HepG2 (cell line): ENCODE results near the gene LIPT1. TPM values are rescaled to one million over a fixed set of nuclear protein-coding genes. Genes with fewer than 3 reads are reported as not detected.

Experiments used
- CENPX ChIP-seq: sonication (generic); formaldehyde crosslinking; IDR thresholded peaks from 2 replicates; pipeline ENCODE4 v1.9.0; 2021; ENCODE audit warnings: mild to moderate bottlenecking, missing genetic modification reagents, moderate library complexity
- FOXA1 ChIP-seq, 2 experiments: fragments of 450-650 bp in 1 of 2; sonication (generic) in 1 of 2; formaldehyde crosslinking in 1 of 2; IDR thresholded peaks; 2 replicates each; pipeline versions ENCODE4 v1.4.0 to v1.6.1; 2016 to 2020; ENCODE audit warnings: missing genetic modification reagents in 1 of 2
- GZF1 ChIP-seq: sonication (generic); formaldehyde crosslinking; IDR thresholded peaks from 2 replicates; pipeline ENCODE4 v1.5.1; 2020; ENCODE audit warnings: mild to moderate bottlenecking, missing genetic modification reagents
- HNRNPLL ChIP-seq: fragments of 200-400 bp; formaldehyde crosslinking; IDR thresholded peaks from 2 replicates; pipeline ENCODE4 v1.6.1; 2017; ENCODE audit warnings: mild to moderate bottlenecking, low read depth, low read length; ENCODE audit not compliant: poor library complexity, severe bottlenecking
- KDM4B ChIP-seq: sonication (generic); formaldehyde crosslinking; IDR thresholded peaks from 2 replicates; pipeline ENCODE4 v1.4.0; 2020; ENCODE audit warnings: missing genetic modification reagents
- NFE2L2 ChIP-seq: fragments of 150-350 bp; IDR thresholded peaks from 2 replicates; pipeline ENCODE4 v1.6.1; 2014; ENCODE audit warnings: low read length
- NFRKB ChIP-seq: fragments of 450-650 bp; IDR thresholded peaks from 2 replicates; pipeline ENCODE4 v1.6.1; 2017
- PHF20 ChIP-seq: sonication (generic); formaldehyde crosslinking; IDR thresholded peaks from 2 replicates; pipeline ENCODE4 v1.5.0; 2020; ENCODE audit warnings: mild to moderate bottlenecking, missing genetic modification reagents
- TCF12 ChIP-seq, 2 experiments: fragments of 450-650 bp in 1 of 2; sonication (generic) in 1 of 2; formaldehyde crosslinking in 1 of 2; IDR thresholded peaks; 2 replicates each; pipeline versions ENCODE4 v1.6.1 to v1.8.0; 2017 to 2022; ENCODE audit warnings: antibody characterized with exemption in 1 of 2, mild to moderate bottlenecking in 1 of 2, missing genetic modification reagents in 1 of 2, moderate library complexity in 1 of 2
- TOE1 ChIP-seq: sonication (generic); formaldehyde crosslinking; IDR thresholded peaks from 2 replicates; pipeline ENCODE4 v1.4.0; 2020; ENCODE audit warnings: mild to moderate bottlenecking, missing genetic modification reagents
- WIZ ChIP-seq: sonication (generic); formaldehyde crosslinking; IDR thresholded peaks from 2 replicates; pipeline ENCODE4 v1.5.1; 2020; ENCODE audit warnings: mild to moderate bottlenecking, missing genetic modification reagents
- ZBTB3 ChIP-seq: sonication (generic); formaldehyde crosslinking; IDR thresholded peaks from 2 replicates; pipeline ENCODE4 v1.4.0; 2020; ENCODE audit warnings: low read depth, mild to moderate bottlenecking, moderate library complexity, missing genetic modification reagents, borderline replicate concordance
- ZNF547 ChIP-seq: sonication (generic); formaldehyde crosslinking; IDR thresholded peaks from 2 replicates; pipeline ENCODE4 v1.5.1; 2020; ENCODE audit warnings: mild to moderate bottlenecking, missing genetic modification reagents
- ZNF674 ChIP-seq: sonication (generic); formaldehyde crosslinking; IDR thresholded peaks from 2 replicates; pipeline ENCODE4 v1.5.0; 2020; ENCODE audit warnings: low read depth, mild to moderate bottlenecking, missing genetic modification reagents
- ZNF713 ChIP-seq: sonication (generic); formaldehyde crosslinking; IDR thresholded peaks from 2 replicates; pipeline ENCODE4 v1.4.0; 2020; ENCODE audit warnings: mild to moderate bottlenecking, missing genetic modification reagents
- ZNF879 ChIP-seq: sonication (generic); formaldehyde crosslinking; IDR thresholded peaks from 2 replicates; pipeline ENCODE4 v1.8.1; 2023; ENCODE audit warnings: missing genetic modification reagents
- polyA plus RNA-seq, 8 experiments: library from polyadenylated mRNA; depleted of rRNA in 3 of 8; stranded (reverse) in 7 of 8; unstranded in 1 of 8; fragments of >200 nt; fragmentation: Illumina TruSeq in 4 of 8; extraction: Trizol in 4 of 8; gene quantifications; 2 replicates each; pipeline versions ENCODE4 v1.2.1 to v1.2.3, GENCODE V29; 2011 to 2016; ENCODE audit warnings: low read depth in 4 of 8, missing spikeins in 1 of 8, mixed read lengths in 1 of 8; ENCODE audit not compliant: insufficient read depth in 1 of 8
- total RNA-seq, 5 experiments: library from RNA; depleted of rRNA; stranded (reverse); fragments of >200 nt; fragmentation: Illumina TruSeq; extraction: Trizol; gene quantifications; 2 replicates each; pipeline ENCODE4 v1.2.3, GENCODE V29; 2016; ENCODE audit warnings: low read depth in 1 of 5
- TF ChIP-seq, protein P1 (sequence below): sonication (generic); formaldehyde crosslinking; IDR thresholded peaks from 2 replicates; pipeline ENCODE4 v1.4.0; 2020; ENCODE audit warnings: missing genetic modification reagents
- TF ChIP-seq, protein P2 (sequence below): sonication (generic); formaldehyde crosslinking; IDR thresholded peaks from 2 replicates; pipeline ENCODE4 v1.8.0; 2022; ENCODE audit warnings: missing genetic modification reagents, mild to moderate bottlenecking, moderate library complexity, borderline replicate concordance
- TF ChIP-seq, protein P3 (sequence below): IDR thresholded peaks from 2 replicates; pipeline ENCODE4 v1.6.1; 2016; ENCODE audit warnings: missing compliant biosample characterization, missing genetic modification reagents, borderline replicate concordance
- TF ChIP-seq, protein P4 (sequence below): sonication (generic); formaldehyde crosslinking; IDR thresholded peaks from 2 replicates; pipeline ENCODE4 v1.5.0; 2020; ENCODE audit warnings: mild to moderate bottlenecking, missing genetic modification reagents, moderate library complexity

Gene LIPT1
- total and polyA plus RNA-seq, 2 of the 13 experiments (the other 11 are each of a cell fraction or from before 2014, with no cell fraction given), result 8.0 to 9.6 TPM

DNA sequence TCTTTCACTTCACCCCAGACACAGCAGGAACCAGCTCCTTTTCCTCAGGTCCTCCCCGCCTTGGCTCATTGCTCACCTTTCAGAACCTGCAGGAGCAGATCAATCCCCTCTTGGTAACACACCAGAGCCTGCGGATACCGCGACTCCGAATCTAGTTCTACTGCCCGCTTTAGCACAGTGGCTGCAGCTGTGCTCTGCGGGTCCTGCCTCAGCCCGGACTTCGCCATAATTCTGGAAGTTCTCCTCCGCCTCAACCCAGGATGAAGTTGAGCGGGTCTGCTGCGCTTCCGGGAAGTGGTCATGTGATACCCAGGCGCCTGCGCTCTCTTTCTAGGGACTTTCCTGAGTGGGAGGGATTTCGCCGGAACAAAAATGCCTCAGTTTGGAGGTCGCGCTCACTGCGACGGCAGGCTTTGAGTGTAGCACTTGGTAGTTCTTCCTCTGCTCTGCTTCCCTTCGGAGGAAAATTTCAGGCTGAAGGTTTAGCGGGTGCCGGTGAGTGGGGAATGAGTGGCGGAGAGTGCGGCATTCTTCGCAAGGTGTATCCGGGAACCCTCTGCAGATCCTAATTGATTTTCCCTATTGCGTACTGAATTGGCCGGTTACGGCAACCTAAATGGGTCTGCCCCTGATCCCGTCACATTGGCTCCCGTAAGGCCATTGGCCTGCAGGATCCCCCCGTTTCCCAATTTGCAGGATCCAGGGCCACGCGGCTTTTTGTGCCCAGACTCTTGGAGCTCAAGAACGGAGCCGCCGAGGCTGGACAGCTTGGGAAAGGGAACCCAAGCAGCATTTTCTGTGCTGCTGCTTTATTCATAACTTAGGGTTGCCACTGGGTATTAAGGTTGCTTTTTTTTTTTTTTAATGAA, 26.2 kb downstream of the LIPT1 start, which contains the start of the genes MITD1 and MRPL30 (continued):
- TF ChIP-seq TCF12 (IDR thresholded peaks at IDR 0.05) (no peak), TCF12 (CRISPR knock-in tag; IDR thresholded peaks at IDR 0.05) (no peak), ZNF713 (CRISPR knock-in tag) (0 out of 2 replicates have a peak, but pooled peaks have one; percentile 71), CENPX (no peak), ZNF547 (peak; percentile 99), HNRNPLL (peak; percentile 70), ZNF879 (0 out of 2 replicates have a peak, but pooled peaks have one; percentile 59), TOE1 (CRISPR knock-in tag) (peak; percentile 80), WIZ (CRISPR knock-in tag) (no peak; the same call in 1 of the 2 replicates), NFE2L2 (no peak; the same call in 1 of the 2 replicates), KDM4B (CRISPR knock-in tag) (peak; percentile 98), GZF1 (peak; percentile 86; the same call in 1 of the 2 replicates), ZNF674 (CRISPR knock-in tag) (no peak), PHF20 (CRISPR knock-in tag) (peak; percentile 99), ZBTB3 (peak; percentile 71; the same call in 1 of the 2 replicates), FOXA1 (IDR thresholded peaks at IDR 0.05) (no peak), FOXA1 (CRISPR knock-in tag; IDR thresholded peaks at IDR 0.05) (no peak), NFRKB (no peak)
- TF ChIP-seq, protein P1, sequence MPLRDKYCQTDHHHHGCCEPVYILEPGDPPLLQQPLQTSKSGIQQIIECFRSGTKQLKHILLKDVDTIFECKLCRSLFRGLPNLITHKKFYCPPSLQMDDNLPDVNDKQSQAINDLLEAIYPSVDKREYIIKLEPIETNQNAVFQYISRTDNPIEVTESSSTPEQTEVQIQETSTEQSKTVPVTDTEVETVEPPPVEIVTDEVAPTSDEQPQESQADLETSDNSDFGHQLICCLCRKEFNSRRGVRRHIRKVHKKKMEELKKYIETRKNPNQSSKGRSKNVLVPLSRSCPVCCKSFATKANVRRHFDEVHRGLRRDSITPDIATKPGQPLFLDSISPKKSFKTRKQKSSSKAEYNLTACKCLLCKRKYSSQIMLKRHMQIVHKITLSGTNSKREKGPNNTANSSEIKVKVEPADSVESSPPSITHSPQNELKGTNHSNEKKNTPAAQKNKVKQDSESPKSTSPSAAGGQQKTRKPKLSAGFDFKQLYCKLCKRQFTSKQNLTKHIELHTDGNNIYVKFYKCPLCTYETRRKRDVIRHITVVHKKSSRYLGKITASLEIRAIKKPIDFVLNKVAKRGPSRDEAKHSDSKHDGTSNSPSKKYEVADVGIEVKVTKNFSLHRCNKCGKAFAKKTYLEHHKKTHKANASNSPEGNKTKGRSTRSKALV (CRISPR knock-in tag), result no peak; the same call in none of the 2 replicates
- TF ChIP-seq, protein P2, sequence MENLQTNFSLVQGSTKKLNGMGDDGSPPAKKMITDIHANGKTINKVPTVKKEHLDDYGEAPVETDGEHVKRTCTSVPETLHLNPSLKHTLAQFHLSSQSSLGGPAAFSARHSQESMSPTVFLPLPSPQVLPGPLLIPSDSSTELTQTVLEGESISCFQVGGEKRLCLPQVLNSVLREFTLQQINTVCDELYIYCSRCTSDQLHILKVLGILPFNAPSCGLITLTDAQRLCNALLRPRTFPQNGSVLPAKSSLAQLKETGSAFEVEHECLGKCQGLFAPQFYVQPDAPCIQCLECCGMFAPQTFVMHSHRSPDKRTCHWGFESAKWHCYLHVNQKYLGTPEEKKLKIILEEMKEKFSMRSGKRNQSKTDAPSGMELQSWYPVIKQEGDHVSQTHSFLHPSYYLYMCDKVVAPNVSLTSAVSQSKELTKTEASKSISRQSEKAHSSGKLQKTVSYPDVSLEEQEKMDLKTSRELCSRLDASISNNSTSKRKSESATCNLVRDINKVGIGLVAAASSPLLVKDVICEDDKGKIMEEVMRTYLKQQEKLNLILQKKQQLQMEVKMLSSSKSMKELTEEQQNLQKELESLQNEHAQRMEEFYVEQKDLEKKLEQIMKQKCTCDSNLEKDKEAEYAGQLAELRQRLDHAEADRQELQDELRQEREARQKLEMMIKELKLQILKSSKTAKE, result peak; percentile 46; the same call in 1 of the 2 replicates
- TF ChIP-seq, protein P3, sequence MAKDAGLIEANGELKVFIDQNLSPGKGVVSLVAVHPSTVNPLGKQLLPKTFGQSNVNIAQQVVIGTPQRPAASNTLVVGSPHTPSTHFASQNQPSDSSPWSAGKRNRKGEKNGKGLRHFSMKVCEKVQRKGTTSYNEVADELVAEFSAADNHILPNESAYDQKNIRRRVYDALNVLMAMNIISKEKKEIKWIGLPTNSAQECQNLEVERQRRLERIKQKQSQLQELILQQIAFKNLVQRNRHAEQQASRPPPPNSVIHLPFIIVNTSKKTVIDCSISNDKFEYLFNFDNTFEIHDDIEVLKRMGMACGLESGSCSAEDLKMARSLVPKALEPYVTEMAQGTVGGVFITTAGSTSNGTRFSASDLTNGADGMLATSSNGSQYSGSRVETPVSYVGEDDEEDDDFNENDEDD (CRISPR knock-in tag), result 0 out of 2 replicates have a peak, but pooled peaks have one; percentile 46
- TF ChIP-seq, protein P4, sequence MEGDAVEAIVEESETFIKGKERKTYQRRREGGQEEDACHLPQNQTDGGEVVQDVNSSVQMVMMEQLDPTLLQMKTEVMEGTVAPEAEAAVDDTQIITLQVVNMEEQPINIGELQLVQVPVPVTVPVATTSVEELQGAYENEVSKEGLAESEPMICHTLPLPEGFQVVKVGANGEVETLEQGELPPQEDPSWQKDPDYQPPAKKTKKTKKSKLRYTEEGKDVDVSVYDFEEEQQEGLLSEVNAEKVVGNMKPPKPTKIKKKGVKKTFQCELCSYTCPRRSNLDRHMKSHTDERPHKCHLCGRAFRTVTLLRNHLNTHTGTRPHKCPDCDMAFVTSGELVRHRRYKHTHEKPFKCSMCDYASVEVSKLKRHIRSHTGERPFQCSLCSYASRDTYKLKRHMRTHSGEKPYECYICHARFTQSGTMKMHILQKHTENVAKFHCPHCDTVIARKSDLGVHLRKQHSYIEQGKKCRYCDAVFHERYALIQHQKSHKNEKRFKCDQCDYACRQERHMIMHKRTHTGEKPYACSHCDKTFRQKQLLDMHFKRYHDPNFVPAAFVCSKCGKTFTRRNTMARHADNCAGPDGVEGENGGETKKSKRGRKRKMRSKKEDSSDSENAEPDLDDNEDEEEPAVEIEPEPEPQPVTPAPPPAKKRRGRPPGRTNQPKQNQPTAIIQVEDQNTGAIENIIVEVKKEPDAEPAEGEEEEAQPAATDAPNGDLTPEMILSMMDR, result peak; percentile 33; the same call in 1 of the 2 replicates
